ENCODE results near the gene PIP4K2C.

- TF ChIP-seq CTCF (conservative IDR thresholded peaks at IDR 0.05; ENCODE audit: low read depth, low read length) (no peak), POLR2A (IDR thresholded peaks at IDR 0.05; ENCODE audit: low read depth, low read length) (no peak), ELK1 (IDR thresholded peaks at IDR 0.05; ENCODE audit: borderline replicate concordance, low read depth, low read length) (no peak), RAD21 (IDR thresholded peaks at IDR 0.05; ENCODE audit: low read length) (no peak), MXI1 (IDR thresholded peaks at IDR 0.05; ENCODE audit: borderline replicate concordance, low read depth, low read length) (no peak), BHLHE40 (IDR thresholded peaks at IDR 0.05; ENCODE audit: low read depth, low read length) (no peak), FOS (IDR thresholded peaks at IDR 0.05; ENCODE audit: low read depth, low read length) (no peak), MAFK (IDR thresholded peaks at IDR 0.05; ENCODE audit: low read depth, low read length) (no peak), CEBPB (IDR thresholded peaks at IDR 0.05; ENCODE audit: low read depth, low read length) (no peak), RFX5 (IDR thresholded peaks at IDR 0.05; ENCODE audit: low read depth, low read length) (no peak), CHD1 (IDR thresholded peaks at IDR 0.05; ENCODE audit: low read depth, low read length) (no peak), RCOR1 (IDR thresholded peaks at IDR 0.05; ENCODE audit: insufficient replicate concordance, low read length) (no peak), SMC3 (IDR thresholded peaks at IDR 0.05; ENCODE audit: low read depth, low read length) (no peak)
Observed at GRCh38 chr12:57584050-57584449, 6.9 kb upstream of the PIP4K2C start.

Measured in IMR-90 (cell line).